Uterus (tissue), 2 donors: ENCODE measurements around the gene IFI16.

Experiments used
- POLR2A ChIP-seq, 2 donors: fragments of 450-650 bp; IDR thresholded peaks; one replicate each; pipeline ENCODE4 v1.6.1; 2016; ENCODE audit warnings: antibody characterized with exemption in 2 of 2, mild to moderate bottlenecking in 1 of 2, moderate library complexity in 1 of 2
- TF ChIP-seq, protein P1 (sequence below), 4 experiments: fragments of 200-600 bp in 2 of 4; fragments of 450-650 bp in 2 of 4; sonication (generic) in 2 of 4; IDR thresholded peaks; one replicate each; pipeline ENCODE4 v1.5.1; 2016 to 2019; ENCODE audit warnings: antibody characterized with exemption in 4 of 4, mild to moderate bottlenecking in 2 of 4, moderate library complexity in 1 of 4

DNA sequence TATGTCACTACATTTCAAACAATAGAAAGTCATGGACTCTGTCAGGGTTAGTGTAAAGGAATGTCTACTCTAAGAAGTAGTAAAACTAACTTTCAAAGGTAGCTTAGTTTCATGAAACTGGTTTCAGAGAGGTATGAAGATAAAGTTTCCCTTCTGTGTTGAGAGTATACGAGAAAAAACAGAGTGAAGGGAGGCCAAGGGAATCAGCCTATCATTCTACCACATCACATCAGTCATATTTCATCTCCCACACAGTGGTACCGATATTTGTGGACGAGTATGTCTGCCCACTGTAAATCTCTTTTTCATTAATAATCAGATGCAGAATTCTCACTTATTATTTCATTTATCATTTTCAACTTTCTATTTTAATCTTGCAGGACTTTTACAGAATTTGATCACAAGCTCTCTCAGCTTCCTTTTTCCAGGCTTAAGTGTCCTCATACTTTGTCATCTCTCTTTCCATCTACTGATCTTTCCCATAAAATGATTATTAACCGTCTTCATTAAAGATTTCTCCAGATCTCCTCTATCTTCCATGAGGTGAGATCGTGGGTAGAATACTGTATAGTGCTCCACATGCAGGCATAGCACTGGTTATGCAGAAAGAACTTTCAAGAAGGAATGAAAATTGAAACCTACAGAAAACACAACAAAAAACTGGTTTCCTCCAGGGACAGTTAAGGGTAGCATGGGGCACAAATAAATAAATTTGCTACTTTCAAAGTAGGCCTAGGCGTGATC, 11.5 kb upstream of the IFI16 start:
- no peak for TF ChIP-seq POLR2A (IDR thresholded peaks at IDR 0.05)
- TF ChIP-seq, protein P1, sequence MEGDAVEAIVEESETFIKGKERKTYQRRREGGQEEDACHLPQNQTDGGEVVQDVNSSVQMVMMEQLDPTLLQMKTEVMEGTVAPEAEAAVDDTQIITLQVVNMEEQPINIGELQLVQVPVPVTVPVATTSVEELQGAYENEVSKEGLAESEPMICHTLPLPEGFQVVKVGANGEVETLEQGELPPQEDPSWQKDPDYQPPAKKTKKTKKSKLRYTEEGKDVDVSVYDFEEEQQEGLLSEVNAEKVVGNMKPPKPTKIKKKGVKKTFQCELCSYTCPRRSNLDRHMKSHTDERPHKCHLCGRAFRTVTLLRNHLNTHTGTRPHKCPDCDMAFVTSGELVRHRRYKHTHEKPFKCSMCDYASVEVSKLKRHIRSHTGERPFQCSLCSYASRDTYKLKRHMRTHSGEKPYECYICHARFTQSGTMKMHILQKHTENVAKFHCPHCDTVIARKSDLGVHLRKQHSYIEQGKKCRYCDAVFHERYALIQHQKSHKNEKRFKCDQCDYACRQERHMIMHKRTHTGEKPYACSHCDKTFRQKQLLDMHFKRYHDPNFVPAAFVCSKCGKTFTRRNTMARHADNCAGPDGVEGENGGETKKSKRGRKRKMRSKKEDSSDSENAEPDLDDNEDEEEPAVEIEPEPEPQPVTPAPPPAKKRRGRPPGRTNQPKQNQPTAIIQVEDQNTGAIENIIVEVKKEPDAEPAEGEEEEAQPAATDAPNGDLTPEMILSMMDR (IDR thresholded peaks at IDR 0.05): no peak
